Brain microvascular endothelial cell (primary cell): ENCODE data around the gene SHC2.
"Not testable (repeated sequence)": the region's sequence is repeated elsewhere in the genome, so short reads cannot be mapped to it uniquely, and the experiment has no call there.

Experiments used
- DNase-seq: peaks from one replicate; pipeline ENCODE4 v3.0.0-alpha.2; 2020
- H3K27ac ChIP-seq: fragments of 250-450 bp; sonication (Bioruptor Pico); 2 replicates; pipeline ENCODE4 v1.5.1; 2020; ENCODE audit warnings: mild to moderate bottlenecking, moderate library complexity
- H3K27me3 ChIP-seq: fragments of 250-450 bp; sonication (Bioruptor Pico); replicated peaks from 2 replicates; pipeline ENCODE4 v1.5.1; 2020; ENCODE audit warnings: mild to moderate bottlenecking
- H3K36me3 ChIP-seq: fragments of 250-450 bp; sonication (Bioruptor Pico); replicated peaks from 2 replicates; pipeline ENCODE4 v1.5.1; 2020; ENCODE audit warnings: mild to moderate bottlenecking
- H3K4me3 ChIP-seq: 2 replicates; pipeline ENCODE4 v1.5.1; 2011; ENCODE audit warnings: low read depth, mild to moderate bottlenecking, control low read depth, low read length, moderate library complexity
- CTCF ChIP-seq: IDR thresholded peaks from 2 replicates; pipeline ENCODE4 v1.5.1; 2011; ENCODE audit warnings: low read depth, mild to moderate bottlenecking, moderate library complexity, low read length, control low read depth, inconsistent platforms; ENCODE audit errors: missing control alignments
- in situ Hi-C: cut with HindIII; loops from 2 replicates; pipeline ENCODE4 v1.10.0; 2017; ENCODE audit warnings: low sequenced_read_pairs, low pct_ligation_motif_present

Gene SHC2

GRCh38 chr19:384799-385169 lies 76.0 kb downstream of the SHC2 start:
- no peak overlapping the region for H3K27ac ChIP-seq
- H3K27me3 ChIP-seq: no peaks in the 10 kb centered on the region
- DNase-seq: no peak
- in situ Hi-C loops: no loop called here
- no peak overlapping the region for H3K4me3 ChIP-seq
- no peaks in the 10 kb centered on the region for H3K36me3 ChIP-seq
- TF ChIP-seq CTCF: no peak

DNA sequence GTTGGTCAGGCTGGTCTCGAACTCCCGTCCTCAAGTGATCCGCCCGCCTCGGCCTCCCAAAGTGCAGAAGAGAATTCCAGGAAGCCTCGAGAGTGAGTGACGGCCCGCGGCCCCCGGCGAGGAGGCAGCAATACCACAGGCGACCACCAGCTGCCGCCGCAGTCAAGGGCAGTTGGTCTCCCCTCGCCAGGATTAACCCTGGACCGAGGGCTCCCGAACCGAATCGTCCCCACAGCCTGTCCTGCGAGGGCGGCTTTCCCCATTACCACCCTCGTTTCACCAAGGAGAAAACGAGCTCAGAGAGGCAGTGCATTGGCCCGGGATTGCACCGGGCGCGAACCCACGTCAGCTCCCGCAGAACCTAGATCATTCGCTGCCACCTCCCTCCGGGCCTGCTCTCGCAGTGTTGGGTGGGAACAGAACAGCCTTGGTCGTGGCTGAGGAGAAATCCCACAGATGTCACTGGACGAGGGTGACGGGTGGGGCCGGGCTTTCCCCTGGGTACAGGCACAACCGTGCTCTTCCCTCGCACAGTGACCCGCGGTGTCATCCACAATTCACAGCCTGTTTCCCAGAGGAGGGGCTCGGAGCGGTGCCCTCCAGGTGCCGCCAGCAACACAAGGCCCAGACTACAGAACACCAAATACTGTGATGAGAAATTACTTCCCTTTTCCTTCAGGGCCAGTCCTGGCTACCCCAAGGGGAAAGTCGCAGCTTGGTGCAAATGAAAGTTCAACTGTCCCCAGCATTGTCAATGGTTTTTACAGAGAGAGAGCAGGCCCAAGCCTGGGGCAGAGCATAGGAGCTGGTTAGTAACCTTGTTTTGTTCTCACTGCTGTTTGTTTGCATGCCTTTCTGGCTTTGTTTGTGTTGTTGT lies 76.7 kb downstream of the SHC2 start:
- DNase-seq: no peak
- H3K36me3 ChIP-seq: no peaks in the 10 kb centered on the region
- peak; percentile 68 for TF ChIP-seq CTCF
- in situ Hi-C loops: no loop called here
- H3K4me3 ChIP-seq: no peak overlapping the region
- H3K27me3 ChIP-seq: no peaks in the 10 kb centered on the region
- no peak overlapping the region for H3K27ac ChIP-seq

GRCh38 chr19:383040-383439 lies 77.8 kb downstream of the SHC2 start:
- H3K27ac ChIP-seq: no peak overlapping the region
- H3K4me3 ChIP-seq: no peak overlapping the region
- in situ Hi-C loops: no loop called here
- DNase-seq: no peak
- H3K27me3 ChIP-seq: no peaks in the 10 kb centered on the region
- no peaks in the 10 kb centered on the region for H3K36me3 ChIP-seq
- TF ChIP-seq CTCF: no peak

GRCh38 chr19:382578-382977 lies 78.3 kb downstream of the SHC2 start:
- H3K36me3 ChIP-seq, H3K4me3 ChIP-seq, H3K27ac ChIP-seq, H3K27me3 ChIP-seq, in situ Hi-C loops: not testable (repeated sequence)
- DNase-seq: peak; percentile 22

DNA sequence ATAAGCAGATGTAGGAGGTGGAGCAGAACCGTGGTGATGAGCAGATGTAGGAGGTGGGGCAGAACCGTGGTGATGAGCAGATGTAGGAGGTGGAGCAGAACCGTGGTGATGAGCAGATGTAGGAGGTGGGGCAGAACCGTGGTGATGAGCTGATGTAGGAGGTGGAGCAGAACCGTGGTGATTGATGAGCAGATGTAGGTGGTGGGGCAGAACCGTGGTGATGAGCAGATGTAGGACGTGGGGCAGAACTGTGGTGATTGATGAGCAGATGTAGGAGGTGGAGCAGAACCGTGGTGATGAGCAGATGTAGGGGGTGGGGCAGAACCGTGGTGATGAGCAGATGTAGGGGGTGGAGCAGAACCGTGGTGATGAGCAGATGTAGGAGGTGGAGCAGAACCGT lies 78.9 kb downstream of the SHC2 start:
- H3K27ac ChIP-seq, H3K4me3 ChIP-seq, H3K27me3 ChIP-seq, in situ Hi-C loops, H3K36me3 ChIP-seq, DNase-seq: not testable (repeated sequence)

DNA sequence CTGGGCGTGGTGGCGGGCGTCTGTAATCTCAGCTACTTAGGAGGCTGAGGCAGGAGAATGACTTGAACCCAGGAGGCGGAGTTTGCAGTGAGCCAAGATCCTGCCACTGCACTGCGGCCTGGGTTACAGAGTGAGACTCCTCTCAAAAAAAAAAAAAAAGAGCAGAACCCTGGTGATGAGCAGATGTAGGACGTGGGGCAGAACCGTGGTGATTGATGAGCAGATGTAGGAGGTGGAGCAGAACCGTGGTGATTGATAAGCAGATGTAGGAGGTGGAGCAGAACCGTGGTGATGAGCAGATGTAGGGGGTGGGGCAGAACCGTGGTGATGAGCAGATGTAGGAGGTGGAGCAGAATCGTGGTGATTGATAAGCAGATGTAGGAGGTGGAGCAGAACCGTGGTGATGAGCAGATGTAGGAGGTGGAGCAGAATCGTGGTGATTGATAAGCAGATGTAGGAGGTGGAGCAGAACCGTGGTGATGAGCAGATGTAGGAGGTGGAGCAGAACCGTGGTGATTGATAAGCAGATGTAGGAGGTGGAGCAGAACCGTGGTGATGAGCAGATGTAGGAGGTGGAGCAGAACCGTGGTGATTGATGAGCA lies 80.1 kb downstream of the SHC2 start:
- in situ Hi-C loops, H3K4me3 ChIP-seq, H3K27ac ChIP-seq, H3K36me3 ChIP-seq, DNase-seq, H3K27me3 ChIP-seq: not testable (repeated sequence)

DNA sequence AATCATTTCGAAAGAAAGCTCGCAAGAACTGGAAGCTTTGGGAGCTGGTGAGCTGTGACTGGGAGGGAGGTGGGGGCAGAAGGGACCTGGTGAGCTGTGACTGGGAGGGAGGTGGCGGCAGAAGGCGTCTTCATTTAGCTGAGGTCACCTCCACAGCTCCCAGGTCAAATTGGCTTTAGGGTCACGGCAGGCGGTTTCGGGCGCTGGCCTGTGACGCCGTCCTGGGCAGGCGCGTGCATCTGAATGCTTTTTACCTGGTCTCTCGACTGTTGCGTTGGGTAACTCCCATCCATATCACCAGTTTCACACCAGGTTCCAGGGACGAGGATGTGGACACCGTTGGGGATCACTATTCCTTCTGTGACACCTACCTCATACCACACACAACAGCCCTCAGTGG lies 81.0 kb downstream of the SHC2 start:
- no peak for TF ChIP-seq CTCF
- in situ Hi-C loops: no loop called here

More for the DNA sequence above, 81.0 kb downstream of the SHC2 start:
- Histone ChIP-seq H3K36me3 (no peaks in the 10 kb centered on the region), H3K27ac (no peak overlapping the region), H3K27me3 (no peaks in the 10 kb centered on the region), H3K4me3 (no peak overlapping the region)
- DNase-seq: no peak
